ENCODE results near the gene IFI6. TPM values are rescaled to one million over a fixed set of nuclear protein-coding genes. Genes with fewer than 3 reads are reported as not detected.
"Not testable (repeated sequence)": the region's sequence is repeated elsewhere in the genome, so short reads cannot be mapped to it uniquely, and the experiment has no call there.

The IFI6 gene
- polyA plus RNA-seq, 4 donors: 7.2 to 137 (median 16.8) TPM

- Histone ChIP-seq H3K4me3 (ENCODE audit: low read depth in 1 of 3, low read length in 3 of 3) (no peak overlapping the region), H3K4me1 (ENCODE audit: control insufficient read depth in 3 of 3, insufficient read depth in 2 of 3, low read depth in 1 of 3, low read length in 2 of 3) (peaks cover 0 to 4% (median 0%) of the 10 kb centered on the region in 3 donors), H3K9me3 (ENCODE audit: control insufficient read depth in 2 of 2, insufficient read depth in 1 of 2, low read depth in 1 of 2, low read length in 1 of 2) (no peaks in the 10 kb centered on the region), H3K36me3 (ENCODE audit: control insufficient read depth in 3 of 3, insufficient read depth in 2 of 3, low read depth in 1 of 3, low read length in 3 of 3) (no peaks in the 10 kb centered on the region), H3K27me3 (ENCODE audit: control insufficient read depth in 3 of 3, insufficient read depth in 3 of 3, low read length in 3 of 3) (peaks cover 0 to 61% (median 0%) of the 10 kb centered on the region in 3 donors), H3K27ac (ENCODE audit: low read depth in 1 of 3, low read length in 2 of 3) (peak overlapping the region in 1 of 3 donors; percentile 75)
- WGBS, 3 donors: 48 to 59% (median 48%) methylated on average over 14 of the region's 14 CpGs
- FAIRE-seq: no peak
- peak in 1 of 2 donors; percentile 33 for DNase-seq
Observed at GRCh38 chr1:27632387-27633297, 39.4 kb downstream of the IFI6 start.

GRCh38 chr1:27630859-27631491, 41.0 kb downstream of the IFI6 start:
- Histone ChIP-seq H3K36me3 (ENCODE audit: control insufficient read depth in 3 of 3, insufficient read depth in 2 of 3, low read depth in 1 of 3, low read length in 3 of 3) (no peaks in the 10 kb centered on the region), H3K4me3 (ENCODE audit: low read depth in 1 of 3, low read length in 3 of 3) (no peak overlapping the region), H3K4me1 (ENCODE audit: control insufficient read depth in 3 of 3, insufficient read depth in 2 of 3, low read depth in 1 of 3, low read length in 2 of 3) (peaks cover 0 to 12% (median 0%) of the 10 kb centered on the region in 3 donors), H3K27me3 (ENCODE audit: control insufficient read depth in 3 of 3, insufficient read depth in 3 of 3, low read length in 3 of 3) (peaks cover 0 to 61% (median 0%) of the 10 kb centered on the region in 3 donors), H3K9me3 (ENCODE audit: control insufficient read depth in 2 of 2, insufficient read depth in 1 of 2, low read depth in 1 of 2, low read length in 1 of 2) (no peaks in the 10 kb centered on the region), H3K27ac (ENCODE audit: low read depth in 1 of 3, low read length in 2 of 3) (peak overlapping the region in 2 of 3 donors; percentile 2 to 84)
- WGBS, 3 donors: 56 to 71% (median 64%) methylated on average over 5 of the region's 5 CpGs
- FAIRE-seq (no peak), DNase-seq (no peak)

- FAIRE-seq: no peak
- peaks cover 0 to 38% (median 0%) of the 10 kb centered on the region in 3 donors for H3K27me3 ChIP-seq (ENCODE audit: control insufficient read depth in 3 of 3, insufficient read depth in 3 of 3, low read length in 3 of 3)
- 63 to 68% (median 67%) methylated on average over 3 of the region's 3 CpGs for WGBS, 3 donors
Observed at GRCh38 chr1:27628712-27629111, 43.3 kb downstream of the IFI6 start.

GRCh38 chr1:27627733-27628132, 44.3 kb downstream of the IFI6 start:
- H3K4me1 ChIP-seq (ENCODE audit: control insufficient read depth in 3 of 3, insufficient read depth in 2 of 3, low read depth in 1 of 3, low read length in 2 of 3); H3K9me3 ChIP-seq (ENCODE audit: control insufficient read depth in 2 of 2, insufficient read depth in 1 of 2, low read depth in 1 of 2, low read length in 1 of 2); H3K27ac ChIP-seq (ENCODE audit: low read depth in 1 of 3, low read length in 2 of 3); H3K36me3 ChIP-seq (ENCODE audit: control insufficient read depth in 3 of 3, insufficient read depth in 2 of 3, low read depth in 1 of 3, low read length in 3 of 3); DNase-seq; FAIRE-seq; H3K4me3 ChIP-seq (ENCODE audit: low read depth in 1 of 3, low read length in 3 of 3): not testable (repeated sequence)
- H3K27me3 ChIP-seq (ENCODE audit: control insufficient read depth in 3 of 3, insufficient read depth in 3 of 3, low read length in 3 of 3): peaks cover 0 to 29% (median 0%) of the 10 kb centered on the region in 3 donors
- 85 to 97% (median 94%) methylated on average over 4 of the region's 4 CpGs for WGBS, 3 donors

More at GRCh38 chr1:27628712-27629111, 43.3 kb downstream of the IFI6 start:
- Histone ChIP-seq H3K36me3 (ENCODE audit: control insufficient read depth in 3 of 3, insufficient read depth in 2 of 3, low read depth in 1 of 3, low read length in 3 of 3) (no peaks in the 10 kb centered on the region), H3K9me3 (ENCODE audit: control insufficient read depth in 2 of 2, insufficient read depth in 1 of 2, low read depth in 1 of 2, low read length in 1 of 2) (no peaks in the 10 kb centered on the region), H3K27ac (ENCODE audit: low read depth in 1 of 3, low read length in 2 of 3) (no peak overlapping the region), H3K4me3 (ENCODE audit: low read depth in 1 of 3, low read length in 3 of 3) (no peak overlapping the region), H3K4me1 (ENCODE audit: control insufficient read depth in 3 of 3, insufficient read depth in 2 of 3, low read depth in 1 of 3, low read length in 2 of 3) (peaks cover 0 to 11% (median 0%) of the 10 kb centered on the region in 3 donors)
- no peak for DNase-seq

- WGBS, 3 donors: 92 to 95% (median 93%) methylated on average over 5 of the region's 5 CpGs
- Histone ChIP-seq H3K27ac (ENCODE audit: low read depth in 1 of 3, low read length in 2 of 3) (no peak overlapping the region), H3K9me3 (ENCODE audit: control insufficient read depth in 2 of 2, insufficient read depth in 1 of 2, low read depth in 1 of 2, low read length in 1 of 2) (no peaks in the 10 kb centered on the region), H3K36me3 (ENCODE audit: control insufficient read depth in 3 of 3, insufficient read depth in 2 of 3, low read depth in 1 of 3, low read length in 3 of 3) (no peaks in the 10 kb centered on the region), H3K27me3 (ENCODE audit: control insufficient read depth in 3 of 3, insufficient read depth in 3 of 3, low read length in 3 of 3) (peaks cover 0 to 23% (median 0%) of the 10 kb centered on the region in 3 donors), H3K4me1 (ENCODE audit: control insufficient read depth in 3 of 3, insufficient read depth in 2 of 3, low read depth in 1 of 3, low read length in 2 of 3) (peaks cover 0 to 9% (median 0%) of the 10 kb centered on the region in 3 donors), H3K4me3 (ENCODE audit: low read depth in 1 of 3, low read length in 3 of 3) (no peak overlapping the region)
- FAIRE-seq: no peak
- DNase-seq: no peak
Observed at GRCh38 chr1:27627061-27627460, 44.9 kb downstream of the IFI6 start.

- H3K36me3 ChIP-seq (ENCODE audit: control insufficient read depth in 3 of 3, insufficient read depth in 2 of 3, low read depth in 1 of 3, low read length in 3 of 3): no peaks in the 10 kb centered on the region
- H3K27me3 ChIP-seq (ENCODE audit: control insufficient read depth in 3 of 3, insufficient read depth in 3 of 3, low read length in 3 of 3): peaks cover 0 to 17% (median 0%) of the 10 kb centered on the region in 3 donors
- WGBS, 3 donors: 62 to 72% (median 66%) methylated on average over 11 of the region's 11 CpGs
- DNase-seq (no peak), FAIRE-seq (no peak)
- H3K4me1 ChIP-seq (ENCODE audit: control insufficient read depth in 3 of 3, insufficient read depth in 2 of 3, low read depth in 1 of 3, low read length in 2 of 3): peaks cover 0 to 9% (median 0%) of the 10 kb centered on the region in 3 donors
- H3K27ac ChIP-seq (ENCODE audit: low read depth in 1 of 3, low read length in 2 of 3): no peak overlapping the region
- no peak overlapping the region for H3K4me3 ChIP-seq (ENCODE audit: low read depth in 1 of 3, low read length in 3 of 3)
- H3K9me3 ChIP-seq (ENCODE audit: control insufficient read depth in 2 of 2, insufficient read depth in 1 of 2, low read depth in 1 of 2, low read length in 1 of 2): no peaks in the 10 kb centered on the region
Observed at GRCh38 chr1:27626031-27626935, 45.7 kb downstream of the IFI6 start.

GRCh38 chr1:27624467-27625178, 47.4 kb downstream of the IFI6 start:
- FAIRE-seq (no peak), DNase-seq (no peak)
- Histone ChIP-seq H3K4me3 (ENCODE audit: low read depth in 1 of 3, low read length in 3 of 3) (no peak overlapping the region), H3K27ac (ENCODE audit: low read depth in 1 of 3, low read length in 2 of 3) (peak overlapping the region in 1 of 3 donors; percentile 31), H3K27me3 (ENCODE audit: control insufficient read depth in 3 of 3, insufficient read depth in 3 of 3, low read length in 3 of 3) (peaks cover 0 to 11% (median 0%) of the 10 kb centered on the region in 3 donors), H3K4me1 (ENCODE audit: control insufficient read depth in 3 of 3, insufficient read depth in 2 of 3, low read depth in 1 of 3, low read length in 2 of 3) (peaks cover 0 to 9% (median 0%) of the 10 kb centered on the region in 3 donors), H3K9me3 (ENCODE audit: control insufficient read depth in 2 of 2, insufficient read depth in 1 of 2, low read depth in 1 of 2, low read length in 1 of 2) (no peaks in the 10 kb centered on the region), H3K36me3 (ENCODE audit: control insufficient read depth in 3 of 3, insufficient read depth in 2 of 3, low read depth in 1 of 3, low read length in 3 of 3) (no peaks in the 10 kb centered on the region)
- 58 to 68% (median 66%) methylated on average over 7 of the region's 7 CpGs for WGBS, 3 donors

All from small intestine (tissue), 7 donors.